SU-DHL-6 (cell line): ENCODE data around the gene PRSS21.

ENCODE experiments used
- CTCF ChIP-seq: fragments of 200-600 bp; sonication (generic); IDR thresholded peaks from one replicate; pipeline ENCODE4 v1.5.1; 2017; ENCODE audit warnings: antibody characterized with exemption, mild to moderate bottlenecking, low read length, moderate library complexity; ENCODE audit not compliant: insufficient read depth, poor library complexity, severe bottlenecking
- EZH2phosphoT487 ChIP-seq: fragments of 200-600 bp; sonication (generic), shearing (Covaris generic); conservative IDR thresholded peaks from 2 replicates; pipeline ENCODE4 v1.6.1; 2018; ENCODE audit warnings: mild to moderate bottlenecking, antibody characterized with exemption, low read length, moderate library complexity, mixed read lengths

- no peak for TF ChIP-seq CTCF
- TF ChIP-seq EZH2phosphoT487 = no peak
These were observed 22.8 kb downstream of the PRSS21 start for GRCh38 chr16:2839650-2840450.
